ENCODE data around the gene MIP.

MIP gene

DNA sequence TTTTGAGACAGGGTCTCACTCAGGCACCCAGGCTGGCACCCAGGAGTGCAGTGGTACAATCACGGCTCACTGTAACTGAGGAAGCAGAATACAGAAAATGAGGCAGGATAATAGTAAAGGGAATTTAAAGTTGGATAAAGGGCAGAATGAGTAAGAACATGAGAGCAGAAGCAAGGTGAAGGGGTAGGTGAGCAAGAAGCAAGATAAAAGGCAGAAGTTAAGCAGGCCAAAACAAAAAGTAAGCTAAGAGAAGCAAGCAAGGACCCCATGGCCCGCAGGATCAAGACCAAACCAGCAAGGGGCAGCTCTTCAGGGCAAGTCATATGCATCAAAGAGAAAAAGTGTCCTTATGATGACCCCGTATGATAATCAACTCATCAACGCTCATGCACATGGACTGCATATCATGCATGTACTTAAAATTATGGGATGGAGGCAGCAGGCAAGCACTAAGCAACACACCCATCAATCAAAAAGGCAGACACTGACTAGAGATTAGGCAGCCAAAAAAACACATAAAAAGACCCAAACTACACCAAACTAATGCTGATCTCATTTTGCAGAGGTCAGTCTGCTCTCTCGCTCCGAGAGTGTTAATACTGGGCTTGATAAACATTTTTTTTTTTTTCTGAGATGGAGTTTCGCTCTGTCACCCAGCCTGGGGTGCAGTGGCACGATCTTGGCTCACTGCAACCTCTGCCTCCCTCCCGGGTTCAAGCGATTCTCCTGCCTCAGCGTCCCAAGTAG, 16.9 kb downstream of the MIP start:
- Histone ChIP-seq H3K4me3 (ENCODE audit: low read length, poor library complexity, severe bottlenecking) (no peak overlapping the region), H2AFZ (ENCODE audit: low read length) (no peak overlapping the region), H4K20me1 (ENCODE audit: insufficient read depth, low read length, poor library complexity, severe bottlenecking) (no peaks in the 10 kb centered on the region), H3K79me2 (ENCODE audit: insufficient read depth, low read length) (peaks cover 18% of the 10 kb centered on the region; the same call in 1 of the 2 replicates), H3K9me2 (replicated peaks; ENCODE audit: low read depth, low read length) (no peaks in the 10 kb centered on the region), H3F3A (ENCODE audit: low read depth) (no peaks in the 10 kb centered on the region), H3K9ac (ENCODE audit: low read depth, low read length, poor library complexity, severe bottlenecking) (no peak overlapping the region), H3K9me3 (ENCODE audit: insufficient read depth, low read depth, low read length) (no peaks in the 10 kb centered on the region), H3K4me2 (ENCODE audit: low read depth, low read length, poor library complexity, severe bottlenecking) (no peak overlapping the region), H3K27me3 (ENCODE audit: insufficient read depth, low read length, poor library complexity, severe bottlenecking) (no peaks in the 10 kb centered on the region), H3K36me3 (ENCODE audit: insufficient read depth, low read length) (peaks cover 12% of the 10 kb centered on the region; the same call in 1 of the 2 replicates), H3K4me1 (ENCODE audit: insufficient read depth, low read length, poor library complexity, severe bottlenecking) (no peaks in the 10 kb centered on the region)
- no peak for TF ChIP-seq EZH2phosphoT487 (IDR thresholded peaks at IDR 0.05; ENCODE audit: borderline replicate concordance)
- TF ChIP-seq, protein P1, sequence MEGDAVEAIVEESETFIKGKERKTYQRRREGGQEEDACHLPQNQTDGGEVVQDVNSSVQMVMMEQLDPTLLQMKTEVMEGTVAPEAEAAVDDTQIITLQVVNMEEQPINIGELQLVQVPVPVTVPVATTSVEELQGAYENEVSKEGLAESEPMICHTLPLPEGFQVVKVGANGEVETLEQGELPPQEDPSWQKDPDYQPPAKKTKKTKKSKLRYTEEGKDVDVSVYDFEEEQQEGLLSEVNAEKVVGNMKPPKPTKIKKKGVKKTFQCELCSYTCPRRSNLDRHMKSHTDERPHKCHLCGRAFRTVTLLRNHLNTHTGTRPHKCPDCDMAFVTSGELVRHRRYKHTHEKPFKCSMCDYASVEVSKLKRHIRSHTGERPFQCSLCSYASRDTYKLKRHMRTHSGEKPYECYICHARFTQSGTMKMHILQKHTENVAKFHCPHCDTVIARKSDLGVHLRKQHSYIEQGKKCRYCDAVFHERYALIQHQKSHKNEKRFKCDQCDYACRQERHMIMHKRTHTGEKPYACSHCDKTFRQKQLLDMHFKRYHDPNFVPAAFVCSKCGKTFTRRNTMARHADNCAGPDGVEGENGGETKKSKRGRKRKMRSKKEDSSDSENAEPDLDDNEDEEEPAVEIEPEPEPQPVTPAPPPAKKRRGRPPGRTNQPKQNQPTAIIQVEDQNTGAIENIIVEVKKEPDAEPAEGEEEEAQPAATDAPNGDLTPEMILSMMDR (conservative IDR thresholded peaks at IDR 0.05; ENCODE audit: low read length): no peak

DNA sequence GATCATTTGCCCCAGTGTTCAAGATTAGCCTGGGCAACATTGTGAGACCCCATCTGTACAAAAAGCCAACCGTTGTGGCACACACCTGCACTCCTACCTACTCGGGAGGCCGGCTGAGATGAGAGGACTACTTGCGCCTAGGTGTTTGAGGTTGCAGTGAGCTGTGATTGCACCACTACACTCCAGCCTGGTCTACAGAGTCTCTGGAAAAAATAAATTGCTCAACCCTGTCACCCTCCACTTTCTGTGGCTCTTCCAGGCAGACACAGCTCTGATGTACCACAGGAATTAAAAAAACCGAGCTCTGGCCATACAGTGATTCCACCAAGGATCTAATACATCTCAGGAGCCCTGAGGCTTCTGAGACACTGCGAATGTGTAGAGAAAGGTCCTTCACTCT, 19.6 kb downstream of the MIP start:
- Histone ChIP-seq H3K4me2 (ENCODE audit: low read depth, low read length, poor library complexity, severe bottlenecking) (no peak overlapping the region), H3K79me2 (ENCODE audit: insufficient read depth, low read length) (peaks cover 15% of the 10 kb centered on the region; the same call in 1 of the 2 replicates), H4K20me1 (ENCODE audit: insufficient read depth, low read length, poor library complexity, severe bottlenecking) (no peaks in the 10 kb centered on the region), H3K36me3 (ENCODE audit: insufficient read depth, low read length) (peaks cover 34% of the 10 kb centered on the region; the same call in 1 of the 2 replicates), H2AFZ (ENCODE audit: low read length) (no peak overlapping the region), H3K9ac (ENCODE audit: low read depth, low read length, poor library complexity, severe bottlenecking) (no peak overlapping the region), H3K9me2 (replicated peaks; ENCODE audit: low read depth, low read length) (no peaks in the 10 kb centered on the region), H3K9me3 (ENCODE audit: insufficient read depth, low read depth, low read length) (no peaks in the 10 kb centered on the region), H3K4me1 (ENCODE audit: insufficient read depth, low read length, poor library complexity, severe bottlenecking) (no peaks in the 10 kb centered on the region), H3K4me3 (ENCODE audit: low read length, poor library complexity, severe bottlenecking) (no peak overlapping the region), H3F3A (ENCODE audit: low read depth) (no peaks in the 10 kb centered on the region), H3K27me3 (ENCODE audit: insufficient read depth, low read length, poor library complexity, severe bottlenecking) (no peaks in the 10 kb centered on the region)
- TF ChIP-seq, protein P1 (conservative IDR thresholded peaks at IDR 0.05; ENCODE audit: low read length): no peak
- no peak for TF ChIP-seq EZH2phosphoT487 (IDR thresholded peaks at IDR 0.05; ENCODE audit: borderline replicate concordance)

DNA sequence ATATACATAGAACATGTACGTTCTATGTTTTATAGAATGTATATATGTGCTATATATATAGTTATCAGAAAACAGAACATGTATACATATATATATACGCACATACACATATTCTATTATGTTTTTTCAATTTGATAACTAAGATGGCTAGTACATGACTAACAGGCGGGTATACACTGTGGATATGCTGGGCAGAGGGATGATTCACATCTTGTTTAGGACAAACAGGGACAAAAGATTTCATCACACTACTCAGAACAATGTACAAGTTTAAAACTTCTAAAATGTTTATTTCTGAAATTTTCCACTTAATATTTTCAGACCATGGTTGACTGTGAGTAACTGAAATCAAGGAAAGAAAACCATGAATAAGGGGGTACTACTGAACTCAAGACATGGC, 22.6 kb downstream of the MIP start:
- no peaks in the 10 kb centered on the region for H3K27me3 ChIP-seq (ENCODE audit: insufficient read depth, low read length, poor library complexity, severe bottlenecking)
- no peaks in the 10 kb centered on the region for H3K9me2 ChIP-seq (replicated peaks; ENCODE audit: low read depth, low read length)
- TF ChIP-seq, protein P1 (conservative IDR thresholded peaks at IDR 0.05; ENCODE audit: low read length): no peak
- no peak for TF ChIP-seq EZH2phosphoT487 (IDR thresholded peaks at IDR 0.05; ENCODE audit: borderline replicate concordance)
- no peak overlapping the region for H3K4me2 ChIP-seq (ENCODE audit: low read depth, low read length, poor library complexity, severe bottlenecking)
- H3K4me1 ChIP-seq (ENCODE audit: insufficient read depth, low read length, poor library complexity, severe bottlenecking): no peaks in the 10 kb centered on the region
- no peak overlapping the region for H3K9ac ChIP-seq (ENCODE audit: low read depth, low read length, poor library complexity, severe bottlenecking)
- H3F3A ChIP-seq (ENCODE audit: low read depth): no peaks in the 10 kb centered on the region
- H4K20me1 ChIP-seq (ENCODE audit: insufficient read depth, low read length, poor library complexity, severe bottlenecking): no peaks in the 10 kb centered on the region
- H3K9me3 ChIP-seq (ENCODE audit: insufficient read depth, low read depth, low read length): no peaks in the 10 kb centered on the region
- H3K79me2 ChIP-seq (ENCODE audit: insufficient read depth, low read length): peaks cover 11% of the 10 kb centered on the region; the same call in 1 of the 2 replicates
- no peak overlapping the region for H2AFZ ChIP-seq (ENCODE audit: low read length)
- peaks cover 50% of the 10 kb centered on the region; the same call in 1 of the 2 replicates for H3K36me3 ChIP-seq (ENCODE audit: insufficient read depth, low read length)
- H3K4me3 ChIP-seq (ENCODE audit: low read length, poor library complexity, severe bottlenecking): no peak overlapping the region
